Skin epidermis (tissue), 12 donors: ENCODE results near the gene SPEN.
A peak's percentile ranks its signal among the peaks of the same experiment; 100 is the strongest.

Source experiments
- H3K27ac ChIP-seq, 21 experiments: fragments of 200-600 bp; sonication (generic) in 11 of 21; one replicate each; pipeline ENCODE4 v1.5.0; 2020; ENCODE audit warnings: mild to moderate bottlenecking in 3 of 21, inconsistent platforms in 2 of 21, moderate library complexity in 2 of 21
- H3K4me3 ChIP-seq, 7 experiments: fragments of 200-600 bp; sonication (generic) in 2 of 7; one replicate each; pipeline ENCODE4 v1.5.0; 2020; ENCODE audit warnings: inconsistent platforms in 2 of 7, mild to moderate bottlenecking in 2 of 7, moderate library complexity in 1 of 7

The SPEN gene

GRCh38 chr1:15850471-15851001 is 3.0 kb downstream of the SPEN start:
- peak overlapping the region in 17 of 21 experiments; percentile 20 to 98 (median 93) for H3K27ac ChIP-seq
- peak overlapping the region; percentile 55 to 96 (median 72) for H3K4me3 ChIP-seq

GRCh38 chr1:15851210-15852035 is 3.9 kb downstream of the SPEN start:
- H3K4me3 ChIP-seq = no peak overlapping the region
- H3K27ac ChIP-seq = peak overlapping the region in 5 of 21 experiments; percentile 15 to 94 (median 20)

DNA sequence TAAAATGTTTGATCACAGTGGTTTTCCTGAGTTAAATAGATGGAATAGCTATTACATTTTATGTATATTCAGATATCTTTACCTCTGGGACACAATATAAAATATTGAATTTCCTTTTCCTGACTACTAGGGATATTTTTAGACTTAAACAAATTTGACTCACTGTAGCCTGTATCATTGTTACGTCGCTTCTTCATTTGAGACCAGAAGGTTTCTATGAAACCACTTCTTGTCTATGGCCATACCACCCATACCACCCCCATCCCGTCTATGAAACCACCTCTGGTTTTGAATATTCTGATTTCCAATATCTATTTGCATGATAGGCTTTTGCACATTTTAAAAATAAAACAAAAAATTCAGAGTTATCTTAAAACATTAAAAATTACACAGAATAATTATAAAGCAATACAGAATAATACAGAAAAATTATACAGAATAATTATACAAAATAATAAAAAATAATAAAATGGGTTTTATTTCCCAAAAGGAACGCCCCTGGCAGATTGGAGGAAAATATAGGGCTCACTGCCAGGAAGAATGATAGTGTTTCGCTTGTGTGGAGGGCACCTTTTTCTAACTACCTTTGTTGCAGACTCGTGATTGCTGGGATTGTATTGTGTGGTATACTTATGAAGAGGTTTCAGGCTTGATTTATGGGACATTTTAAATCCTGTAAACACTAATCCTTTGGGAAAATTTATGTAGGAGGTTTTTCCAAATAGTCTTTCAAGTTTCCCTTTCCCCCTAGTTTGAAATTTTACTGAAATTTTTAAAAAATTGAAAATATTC is 4.7 kb downstream of the SPEN start:
- Histone ChIP-seq H3K4me3 (no peak overlapping the region), H3K27ac (peak overlapping the region in 2 of 21 experiments; percentile 15)

GRCh38 chr1:15852828-15853302 is 5.4 kb downstream of the SPEN start:
- H3K27ac ChIP-seq = no peak overlapping the region
- H3K4me3 ChIP-seq = no peak overlapping the region

DNA sequence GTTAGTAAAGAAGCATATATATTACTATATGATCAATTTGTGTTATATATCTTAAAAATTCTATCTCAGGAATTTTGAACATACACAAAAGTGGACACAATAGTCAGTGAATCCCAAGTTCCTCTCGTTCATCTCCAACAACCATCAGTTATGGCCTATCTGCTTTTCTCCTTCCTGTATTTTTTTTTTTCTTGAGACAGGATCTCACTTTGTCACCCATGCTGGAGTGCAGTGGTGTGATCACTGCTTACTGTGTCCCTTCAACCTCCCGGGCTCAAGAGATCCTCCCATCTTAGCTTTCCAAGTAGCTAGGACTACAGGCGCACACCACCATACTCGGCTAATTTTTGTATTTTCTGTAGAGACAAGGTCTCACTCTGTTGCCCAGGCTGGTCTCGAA is 9.4 kb downstream of the SPEN start:
- H3K4me3 ChIP-seq = no peak overlapping the region

DNA sequence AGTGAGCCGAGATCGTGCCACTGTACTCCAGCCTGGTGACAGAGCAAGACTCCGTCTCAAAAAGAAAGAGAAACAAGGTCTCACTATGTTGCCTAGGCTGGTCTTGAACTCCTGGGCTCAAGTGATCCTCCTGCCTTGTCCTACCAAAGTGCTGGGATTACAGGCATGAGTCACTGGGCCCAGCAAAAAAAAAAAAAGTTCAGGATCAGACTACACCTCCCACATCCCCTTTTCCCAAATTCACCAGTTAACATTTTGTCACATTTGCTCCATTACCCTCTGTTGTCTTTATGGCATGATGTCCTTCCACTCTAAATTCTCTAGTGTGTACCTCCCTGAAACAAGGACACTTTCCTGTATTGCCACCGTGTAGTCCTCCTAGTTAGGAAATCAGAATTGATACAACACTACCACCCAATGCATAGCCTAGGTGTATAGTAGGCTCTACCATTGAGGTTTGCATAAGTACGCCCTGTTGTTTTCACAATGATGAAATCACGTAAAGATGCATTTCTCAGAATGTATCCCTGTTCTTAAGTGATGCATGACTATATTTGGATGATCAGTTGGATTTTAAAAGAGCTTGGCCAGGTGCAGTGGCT is 10.7 kb downstream of the SPEN start:
- H3K4me3 ChIP-seq = no peak overlapping the region
- no peak overlapping the region for H3K27ac ChIP-seq

More for the DNA sequence above, 9.4 kb downstream of the SPEN start:
- no peak overlapping the region for H3K27ac ChIP-seq

DNA sequence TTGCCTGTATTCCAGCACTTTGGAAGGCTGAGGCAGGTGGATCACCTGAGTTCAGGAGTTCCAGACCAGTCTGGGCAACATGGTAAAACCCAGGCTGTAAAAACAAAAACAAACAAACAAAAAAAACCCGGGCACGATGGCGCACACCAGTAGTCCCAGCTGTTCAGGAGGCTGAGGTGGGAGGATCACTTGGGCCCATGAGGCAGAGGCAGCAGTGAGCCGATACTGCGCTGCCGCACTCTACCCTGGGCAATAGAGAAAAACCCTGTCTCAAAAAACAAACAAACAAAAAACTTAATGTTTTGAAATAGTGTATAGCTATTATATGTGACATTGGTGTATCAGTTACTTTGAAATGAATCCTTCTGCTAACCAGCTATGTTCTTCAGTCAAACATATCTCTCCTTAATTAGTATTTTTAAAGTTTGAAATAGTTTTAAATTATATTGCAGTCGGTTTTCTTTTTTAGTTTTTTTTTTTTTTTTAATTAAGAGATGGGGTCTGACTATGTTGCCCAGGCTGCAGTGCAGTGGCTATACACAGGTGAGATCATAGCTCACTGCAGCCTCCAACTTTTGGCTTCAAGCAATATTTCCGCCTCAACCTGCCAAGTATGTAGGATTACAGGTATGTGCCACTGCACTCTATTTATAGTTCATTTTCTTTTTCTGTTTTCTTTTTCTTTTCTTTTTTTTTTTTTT is 11.3 kb downstream of the SPEN start:
- Histone ChIP-seq H3K4me3 (no peak overlapping the region), H3K27ac (no peak overlapping the region)

DNA sequence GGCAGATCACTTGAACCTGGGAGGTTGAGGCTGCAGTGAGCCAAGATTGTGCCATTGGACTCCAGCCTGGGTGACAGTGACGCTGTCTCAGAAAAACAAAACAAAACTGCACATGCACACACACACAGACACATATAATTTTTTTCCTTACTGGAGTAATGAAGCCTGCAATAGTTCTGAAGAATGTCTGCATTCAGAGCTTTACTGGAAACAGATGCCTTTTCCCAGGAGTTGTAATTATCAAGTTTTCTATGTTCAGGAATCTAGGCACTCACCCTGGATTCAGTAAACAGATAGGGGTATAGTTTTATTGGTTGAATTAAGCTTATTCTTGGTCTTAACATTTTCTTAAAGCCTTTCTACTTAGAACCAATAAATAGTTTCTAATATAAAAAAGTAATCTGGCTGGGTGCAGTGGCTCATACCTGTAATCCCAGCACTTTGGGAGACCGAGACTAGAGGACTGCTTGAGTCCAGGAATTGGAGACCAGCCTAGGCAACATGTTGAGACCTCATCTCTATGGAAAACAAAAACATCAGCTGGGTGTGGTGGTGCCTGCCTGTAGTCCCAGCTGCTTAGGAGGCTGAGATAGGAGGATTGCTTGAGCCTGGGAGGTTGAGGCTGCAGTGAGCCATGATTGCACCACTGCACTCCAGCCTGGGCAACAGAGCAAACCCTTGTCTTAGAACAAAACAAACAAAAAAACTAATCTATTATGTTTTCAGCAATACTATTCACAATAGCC is 15.8 kb downstream of the SPEN start:
- no peak overlapping the region for H3K4me3 ChIP-seq
- H3K27ac ChIP-seq = no peak overlapping the region

GRCh38 chr1:15866721-15867201 is 19.3 kb downstream of the SPEN start:
- no peak overlapping the region for H3K27ac ChIP-seq

GRCh38 chr1:15867288-15867687 is 19.8 kb downstream of the SPEN start:
- Histone ChIP-seq H3K4me3 (no peak overlapping the region), H3K27ac (no peak overlapping the region)

More at GRCh38 chr1:15866721-15867201, 19.3 kb downstream of the SPEN start:
- H3K4me3 ChIP-seq = no peak overlapping the region

DNA sequence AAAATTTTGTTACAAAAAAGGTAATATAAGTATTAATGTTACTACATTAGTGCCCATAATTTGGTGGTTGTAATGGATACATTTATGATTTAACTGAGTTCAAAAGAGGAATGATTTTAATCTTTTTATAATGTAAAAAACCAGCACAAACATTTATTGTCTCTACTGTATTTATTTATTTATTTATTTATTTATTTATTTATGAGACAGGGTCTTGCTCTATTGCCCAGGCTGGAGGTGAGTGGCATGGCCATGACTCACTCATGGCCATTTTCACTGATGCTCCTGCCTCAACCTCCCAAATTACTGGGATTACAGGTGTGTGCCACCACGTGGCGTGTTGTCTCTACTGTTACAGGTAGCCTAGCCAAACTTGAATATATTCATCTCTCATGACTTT is 21.9 kb downstream of the SPEN start:
- no peak overlapping the region for H3K4me3 ChIP-seq
- no peak overlapping the region for H3K27ac ChIP-seq

GRCh38 chr1:15870421-15870820 is 22.9 kb downstream of the SPEN start:
- no peak overlapping the region for H3K27ac ChIP-seq
- H3K4me3 ChIP-seq = no peak overlapping the region

- no peak overlapping the region for H3K27ac ChIP-seq
Measured at GRCh38 chr1:15874471-15874870, 27.0 kb downstream of the SPEN start.

DNA sequence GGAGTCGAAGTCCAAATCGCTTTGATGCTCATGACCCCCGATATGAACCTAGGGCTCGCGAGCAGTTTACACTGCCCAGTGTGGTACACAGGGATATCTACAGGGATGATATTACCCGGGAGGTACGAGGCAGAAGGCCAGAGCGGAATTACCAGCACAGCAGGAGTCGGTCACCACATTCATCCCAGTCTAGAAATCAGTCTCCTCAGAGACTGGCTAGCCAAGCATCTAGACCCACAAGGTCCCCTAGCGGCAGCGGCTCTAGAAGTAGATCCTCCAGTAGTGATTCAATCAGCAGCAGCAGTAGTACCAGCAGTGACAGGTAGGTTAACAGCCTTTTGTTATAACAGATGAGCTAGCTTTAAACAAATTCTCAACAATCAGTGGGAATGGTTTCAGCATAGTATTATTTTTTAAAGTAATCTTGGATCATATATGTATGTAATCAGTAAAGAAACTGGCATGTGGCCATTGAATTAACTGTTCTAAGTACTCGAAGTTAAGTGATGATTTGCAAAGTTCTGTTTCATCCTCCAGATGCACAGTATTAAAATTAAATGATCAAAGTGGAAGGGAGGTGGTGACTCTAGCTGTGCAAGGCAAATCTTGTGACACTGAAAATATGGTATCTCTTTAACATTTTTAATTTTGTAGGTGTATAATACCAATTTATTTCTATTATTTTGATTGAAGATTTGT is 29.0 kb downstream of the SPEN start:
- no peak overlapping the region for H3K4me3 ChIP-seq
- no peak overlapping the region for H3K27ac ChIP-seq

More at GRCh38 chr1:15874471-15874870, 27.0 kb downstream of the SPEN start:
- no peak overlapping the region for H3K4me3 ChIP-seq

GRCh38 chr1:15881961-15882360 is 34.5 kb downstream of the SPEN start:
- Histone ChIP-seq H3K4me3 (no peak overlapping the region), H3K27ac (no peak overlapping the region)

DNA sequence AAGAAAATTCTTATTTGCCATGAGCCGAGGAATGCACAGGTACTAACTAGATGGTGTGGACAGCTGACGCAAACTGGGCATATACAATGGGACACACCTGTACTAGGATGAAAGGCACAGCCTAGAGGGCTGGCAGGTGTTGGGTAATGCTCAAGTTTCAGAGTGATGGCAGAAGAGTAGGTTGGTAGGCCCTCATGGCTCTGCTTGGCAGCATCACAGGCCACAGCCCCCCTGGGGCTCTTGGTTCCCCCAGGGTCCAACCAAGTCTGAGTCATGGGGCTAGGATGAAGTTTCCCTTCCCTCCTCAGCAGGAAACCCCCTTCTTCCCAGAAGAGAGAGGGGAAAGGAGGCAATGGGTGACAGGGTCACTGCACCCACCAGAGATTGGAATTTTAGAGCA is 35.2 kb downstream of the SPEN start:
- Histone ChIP-seq H3K4me3 (no peak overlapping the region), H3K27ac (peak overlapping the region in 5 of 21 experiments; percentile 4 to 57 (median 19))

GRCh38 chr1:15883326-15883725 is 35.8 kb downstream of the SPEN start:
- Histone ChIP-seq H3K27ac (peak overlapping the region in 5 of 21 experiments; percentile 4 to 57 (median 23)), H3K4me3 (no peak overlapping the region)

DNA sequence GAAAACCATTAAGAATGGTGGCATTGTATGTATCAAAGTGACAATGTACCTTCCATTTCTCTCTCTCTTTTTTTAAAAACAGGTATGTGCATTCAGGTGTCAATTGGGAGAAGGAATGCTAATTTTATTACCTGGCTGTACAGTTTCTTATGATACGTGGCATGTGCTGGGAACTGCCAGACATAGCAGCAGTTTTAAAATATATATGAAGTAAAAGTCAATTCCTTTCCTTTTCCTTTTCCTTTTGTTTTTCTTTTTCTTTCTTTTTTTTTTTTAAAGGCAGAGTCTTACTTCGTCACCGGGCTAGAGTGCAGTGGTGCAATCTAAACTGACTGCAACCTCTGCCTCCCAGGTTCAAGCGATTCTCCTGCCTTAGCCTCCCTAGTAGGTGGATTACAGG is 37.0 kb downstream of the SPEN start:
- no peak overlapping the region for H3K4me3 ChIP-seq
- H3K27ac ChIP-seq = peak overlapping the region in 6 of 21 experiments; percentile 1 to 85 (median 64)
